ENCODE results near the gene TAPBP. TPM values are rescaled to one million over a fixed set of nuclear protein-coding genes. Genes with fewer than 3 reads are reported as not detected.

The TAPBP gene
- total and polyA plus RNA-seq, 9 of the 15 experiments (the other 6 are each of a cell fraction or from before 2014, with no cell fraction given) = 5.6 to 74.0 (median 22.3) TPM

- no peak for TF ChIP-seq THRA (IDR thresholded peaks at IDR 0.05)
- TF ChIP-seq ATF6 (CRISPR knock-in tag; IDR thresholded peaks at IDR 0.05) = no peak; the same call in none of the 2 replicates
- TF ChIP-seq HNRNPK (IDR thresholded peaks at IDR 0.05; ENCODE audit: low read depth, low read length, poor library complexity, severe bottlenecking) = no peak
- no peak for TF ChIP-seq NFIX (CRISPR knock-in tag; IDR thresholded peaks at IDR 0.05; ENCODE audit: low read depth)
- 0 out of 2 replicates have a peak, but pooled peaks have one; percentile 68 for TF ChIP-seq ZNF561 (CRISPR knock-in tag; conservative IDR thresholded peaks at IDR 0.05)
- no peak for TF ChIP-seq BRF1 (IDR thresholded peaks at IDR 0.05; ENCODE audit: borderline replicate concordance, extremely low read depth, insufficient read length)
- TF ChIP-seq CTBP1 (IDR thresholded peaks at IDR 0.05; ENCODE audit: borderline replicate concordance) = peak; percentile 82
- TF ChIP-seq MED1 (CRISPR knock-in tag; IDR thresholded peaks at IDR 0.05; ENCODE audit: borderline replicate concordance) = no peak; the same call in 1 of the 2 replicates
- peak; percentile 90; the same call in 1 of the 2 replicates for TF ChIP-seq FOXP1 (CRISPR knock-in tag; IDR thresholded peaks at IDR 0.05)
- peak; percentile 60; the same call in 1 of the 2 replicates for TF ChIP-seq ZNF444 (CRISPR knock-in tag; IDR thresholded peaks at IDR 0.05)
- peak in 1 of 2 experiments; percentile 23 for TF ChIP-seq E2F6 (IDR thresholded peaks at IDR 0.05; ENCODE audit: borderline replicate concordance in 1 of 2, extremely low read depth in 1 of 2, insufficient read depth in 1 of 2, insufficient read length in 1 of 2, low read depth in 1 of 2, low read length in 1 of 2, poor library complexity in 1 of 2, severe bottlenecking in 1 of 2)
- peak; percentile 46 to 71; a peak in 3 of 4 replicates for TF ChIP-seq NONO (IDR thresholded peaks at IDR 0.05; ENCODE audit: low read depth in 2 of 2, low read length in 1 of 2)
- TF ChIP-seq EZH2 (IDR thresholded peaks at IDR 0.05; ENCODE audit: borderline replicate concordance, low read depth, low read length) = no peak
- peak; percentile 88; the same call in 1 of the 2 replicates for TF ChIP-seq GTF2F1 (IDR thresholded peaks at IDR 0.05; ENCODE audit: low read depth, low read length)
- TF ChIP-seq ZNF77 (CRISPR knock-in tag; IDR thresholded peaks at IDR 0.05) = no peak
- TF ChIP-seq MCM7 (IDR thresholded peaks at IDR 0.05) = no peak
- peak; percentile 94 for TF ChIP-seq SREBF2 (CRISPR knock-in tag; IDR thresholded peaks at IDR 0.05)
- TF ChIP-seq ZNF511 (CRISPR knock-in tag; IDR thresholded peaks at IDR 0.05) = no peak; the same call in none of the 2 replicates
- TF ChIP-seq SOX6 (IDR thresholded peaks at IDR 0.05) = peak; percentile 67; the same call in 1 of the 2 replicates
- peak; percentile 85 for TF ChIP-seq ETV5 (CRISPR knock-in tag; IDR thresholded peaks at IDR 0.05; ENCODE audit: low read depth)
- peak; percentile 71 for TF ChIP-seq FOSL1 (tag; conservative IDR thresholded peaks at IDR 0.05)
- TF ChIP-seq USF1 (CRISPR knock-in tag; IDR thresholded peaks at IDR 0.05) = no peak
Observed at GRCh38 chr6:33271468-33272274, 42.2 kb downstream of the TAPBP start, which contains the start of the genes RPS18 and VPS52 (continued).

All from K562 (cell line).